GM23338 (cell line): Measurements from ENCODE around the gene EP400. TPM values are rescaled to one million over a fixed set of nuclear protein-coding genes. Genes with fewer than 3 reads are reported as not detected.

Source experiments
- ATAC-seq: fragments of 200-7000 bp; cut with Tn5 transposase; 3 replicates; pipeline ENCODE4 v1.9.1; 2020
- DNase-seq: peaks from one replicate; pipeline ENCODE4 v3.0.0-alpha.2; 2015; ENCODE audit warnings: low spot score
- H2AFZ ChIP-seq: fragments of 200-600 bp; sonication (generic); 2 replicates; pipeline ENCODE4 v1.8.0; 2016; ENCODE audit warnings: antibody characterized with exemption, mild to moderate bottlenecking, moderate library complexity
- H3F3A ChIP-seq: fragments of 200-600 bp; sonication (generic); replicated peaks from 2 replicates; pipeline ENCODE4 v1.8.0; 2017; ENCODE audit warnings: antibody characterized with exemption, mixed run types, low read depth
- H3K27ac ChIP-seq: fragments of 200-600 bp; sonication (generic); 2 replicates; pipeline ENCODE4 v1.6.1; 2016; ENCODE audit warnings: low read depth
- H3K27me3 ChIP-seq: fragments of 200-600 bp; sonication (generic); 2 replicates; pipeline ENCODE4 v1.8.0; 2016; ENCODE audit warnings: mild to moderate bottlenecking, mixed run types, moderate library complexity; ENCODE audit not compliant: insufficient read depth
- H3K36me3 ChIP-seq: fragments of 200-600 bp; sonication (generic); 2 replicates; pipeline ENCODE4 v1.8.0; 2016; ENCODE audit warnings: mild to moderate bottlenecking; ENCODE audit not compliant: insufficient read depth
- H3K4me1 ChIP-seq: fragments of 200-600 bp; sonication (generic); 2 replicates; pipeline ENCODE4 v1.8.0; 2016; ENCODE audit warnings: mild to moderate bottlenecking, moderate library complexity; ENCODE audit not compliant: insufficient read depth
- H3K4me2 ChIP-seq: fragments of 200-600 bp; sonication (generic); 2 replicates; pipeline ENCODE4 v1.7.1; 2017; ENCODE audit warnings: mixed run types
- H3K4me3 ChIP-seq: fragments of 200-600 bp; sonication (generic); 2 replicates; pipeline ENCODE4 v1.6.1; 2016; ENCODE audit warnings: mixed run types
- H3K79me2 ChIP-seq: fragments of 200-600 bp; sonication (generic); replicated peaks from 2 replicates; pipeline ENCODE4 v1.8.0; 2017; ENCODE audit warnings: mild to moderate bottlenecking; ENCODE audit not compliant: insufficient read depth
- H3K9me2 ChIP-seq: fragments of 200-600 bp; sonication (generic); 2 replicates; pipeline ENCODE4 v1.8.0; 2017; ENCODE audit not compliant: insufficient read depth
- H4K20me1 ChIP-seq: fragments of 200-600 bp; sonication (generic); replicated peaks from 2 replicates; pipeline ENCODE4 v1.8.0; 2017; ENCODE audit warnings: mild to moderate bottlenecking; ENCODE audit not compliant: insufficient read depth
- H3K27ac Mint-ChIP-seq: 2 replicates; pipeline ENCODE4 v1.8.0; 2020; ENCODE audit warnings: inconsistent platforms, mild to moderate bottlenecking, moderate library complexity, mixed read lengths
- H3K27me3 Mint-ChIP-seq: 3 replicates; pipeline ENCODE4 v1.8.0; 2022; ENCODE audit warnings: low read depth, mild to moderate bottlenecking, moderate library complexity, mixed read lengths, inconsistent platforms; ENCODE audit not compliant: insufficient read depth, poor library complexity
- H3K36me3 Mint-ChIP-seq: 3 replicates; pipeline ENCODE4 v1.8.0; 2021; ENCODE audit warnings: low read depth, mild to moderate bottlenecking, inconsistent platforms, moderate library complexity, mixed read lengths
- H3K4me1 Mint-ChIP-seq: 3 replicates; pipeline ENCODE4 v1.8.0; 2020; ENCODE audit warnings: mild to moderate bottlenecking, inconsistent platforms, mixed read lengths
- H3K4me3 Mint-ChIP-seq: 3 replicates; pipeline ENCODE4 v1.8.0; 2021; ENCODE audit warnings: moderate library complexity, mild to moderate bottlenecking, inconsistent platforms, mixed read lengths
- H3K9me3 Mint-ChIP-seq: 3 replicates; pipeline ENCODE4 v1.8.0; 2020; ENCODE audit warnings: moderate library complexity, mild to moderate bottlenecking, inconsistent platforms, mixed read lengths
- CREB1 ChIP-seq: fragments of 250-450 bp; sonication (Bioruptor Pico); IDR thresholded peaks from 2 replicates; pipeline ENCODE4 v1.5.0; 2020; ENCODE audit warnings: low read depth, mild to moderate bottlenecking, moderate library complexity
- EZH2phosphoT487 ChIP-seq: fragments of 200-600 bp; sonication (generic); IDR thresholded peaks from one replicate; pipeline ENCODE4 v1.8.1; 2018; ENCODE audit warnings: antibody characterized with exemption; ENCODE audit not compliant: unreplicated experiment
- JUNB ChIP-seq: IDR thresholded peaks from one replicate; pipeline ENCODE4 v1.6.1; 2016; ENCODE audit warnings: antibody characterized with exemption; ENCODE audit not compliant: unreplicated experiment
- POLR2AphosphoS5 ChIP-seq: IDR thresholded peaks from 2 replicates; pipeline ENCODE4 v1.6.1; 2016; ENCODE audit warnings: antibody characterized with exemption, low read depth
- STAT1 ChIP-seq: IDR thresholded peaks from one replicate; pipeline ENCODE4 v1.6.1; 2016; ENCODE audit warnings: antibody characterized with exemption; ENCODE audit not compliant: unreplicated experiment
- ZNF114 ChIP-seq: fragments of 250-450 bp; sonication (Bioruptor Pico); IDR thresholded peaks from 2 replicates; pipeline ENCODE4 v1.5.0; 2020; ENCODE audit warnings: mild to moderate bottlenecking, moderate library complexity
- ZNF331 ChIP-seq: fragments of 250-450 bp; sonication (Bioruptor Pico); IDR thresholded peaks from 2 replicates; pipeline ENCODE4 v1.5.0; 2020; ENCODE audit warnings: low read depth, mild to moderate bottlenecking, moderate library complexity
- polyA plus RNA-seq: library from polyadenylated mRNA; unstranded; fragments of >200 nt; fragmentation: Nextera tagmentation; extraction: Ambion mirVana; gene quantifications from 2 replicates; pipeline ENCODE4 v1.2.1, GENCODE V29; 2016
- total RNA-seq: library from RNA; depleted of rRNA; stranded (reverse); fragments of >200 nt; shearing (Covaris generic); gene quantifications from 2 replicates; pipeline ENCODE4 v1.2.3, GENCODE V29; 2014
- TF ChIP-seq, protein P1 (sequence below): fragments of 250-450 bp; sonication (Bioruptor Pico); IDR thresholded peaks from 2 replicates; pipeline ENCODE4 v1.5.0; 2020; ENCODE audit warnings: mild to moderate bottlenecking, moderate library complexity
- TF ChIP-seq, protein P2 (sequence below): IDR thresholded peaks from one replicate; pipeline ENCODE4 v1.6.1; 2018; ENCODE audit warnings: antibody characterized with exemption; ENCODE audit not compliant: unreplicated experiment
- TF ChIP-seq, protein P3 (sequence below): IDR thresholded peaks from 2 replicates; pipeline ENCODE4 v1.6.1; 2016; ENCODE audit warnings: antibody characterized with exemption
- TF ChIP-seq, protein P4 (sequence below), 2 experiments: fragments of 200-600 bp in 1 of 2; sonication (generic) in 1 of 2; conservative IDR thresholded peaks; 2 replicates each; pipeline versions ENCODE4 v1.5.1 to v1.6.1; 2016 to 2017; ENCODE audit warnings: antibody characterized with exemption in 2 of 2, low read depth in 2 of 2, mild to moderate bottlenecking in 2 of 2, moderate library complexity in 1 of 2

EP400 gene
- total and polyA plus RNA-seq, 2 experiments from 2014 or later, result 26.3 to 57.2 TPM

DNA sequence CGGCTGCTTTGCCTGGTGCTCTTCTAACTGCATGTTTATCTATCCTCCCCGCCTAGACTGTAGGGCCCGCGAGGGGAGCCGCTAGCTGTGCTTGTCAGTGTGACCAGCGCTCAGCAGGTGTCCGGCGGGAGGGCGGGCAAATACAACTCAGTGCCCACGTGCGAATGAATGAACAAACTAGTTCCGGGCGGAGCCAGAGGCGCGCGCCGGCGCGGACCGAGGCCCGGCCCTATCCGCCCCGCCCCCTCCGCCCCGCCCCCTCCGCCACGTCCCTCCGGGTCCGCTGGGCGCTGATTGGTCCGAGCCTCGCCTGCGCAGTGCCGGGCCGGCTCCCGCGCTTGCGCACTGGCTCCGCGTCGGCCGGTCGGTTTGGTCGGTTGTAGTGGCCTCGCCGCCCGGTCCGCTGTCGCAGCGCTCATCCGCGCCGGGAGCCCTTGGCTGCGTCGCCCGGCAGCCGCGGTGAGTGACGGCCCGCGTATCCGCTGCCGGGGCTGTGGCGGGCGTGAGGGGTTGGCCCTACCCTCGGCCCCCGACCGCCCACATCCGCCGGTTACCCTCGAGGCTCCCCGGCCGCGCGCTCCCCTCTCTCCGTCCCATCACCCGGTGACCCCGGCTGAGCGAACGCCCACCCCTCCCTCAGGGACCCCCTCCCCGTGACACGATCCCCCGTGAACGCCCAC is 134.3 kb downstream of the EP400 start:
- Histone ChIP-seq H3K9me2 (no peaks in the 10 kb centered on the region), H4K20me1 (peaks cover 17% of the 10 kb centered on the region), H3K4me1 (peaks cover 11% of the 10 kb centered on the region), H3K27ac (no peak overlapping the region), H2AFZ (0 out of 2 replicates have a peak overlapping the region, but pooled peaks have one; percentile 83), H3K4me2 (peak overlapping the region; percentile 87), H3K36me3 (0 out of 2 replicates have a peak, but pooled peaks cover 6% of the 10 kb centered on the region), H3K4me3 (peak overlapping the region; percentile 73), H3K27me3 (no peaks in the 10 kb centered on the region), H3F3A (peaks cover 7% of the 10 kb centered on the region; the same call in 1 of the 2 replicates), H3K79me2 (peaks cover 39% of the 10 kb centered on the region)
- H3K4me1 Mint-ChIP-seq, result peaks cover 18% of the 10 kb centered on the region
- H3K27ac Mint-ChIP-seq, result peak overlapping the region; percentile 86
- TF ChIP-seq, protein P1, sequence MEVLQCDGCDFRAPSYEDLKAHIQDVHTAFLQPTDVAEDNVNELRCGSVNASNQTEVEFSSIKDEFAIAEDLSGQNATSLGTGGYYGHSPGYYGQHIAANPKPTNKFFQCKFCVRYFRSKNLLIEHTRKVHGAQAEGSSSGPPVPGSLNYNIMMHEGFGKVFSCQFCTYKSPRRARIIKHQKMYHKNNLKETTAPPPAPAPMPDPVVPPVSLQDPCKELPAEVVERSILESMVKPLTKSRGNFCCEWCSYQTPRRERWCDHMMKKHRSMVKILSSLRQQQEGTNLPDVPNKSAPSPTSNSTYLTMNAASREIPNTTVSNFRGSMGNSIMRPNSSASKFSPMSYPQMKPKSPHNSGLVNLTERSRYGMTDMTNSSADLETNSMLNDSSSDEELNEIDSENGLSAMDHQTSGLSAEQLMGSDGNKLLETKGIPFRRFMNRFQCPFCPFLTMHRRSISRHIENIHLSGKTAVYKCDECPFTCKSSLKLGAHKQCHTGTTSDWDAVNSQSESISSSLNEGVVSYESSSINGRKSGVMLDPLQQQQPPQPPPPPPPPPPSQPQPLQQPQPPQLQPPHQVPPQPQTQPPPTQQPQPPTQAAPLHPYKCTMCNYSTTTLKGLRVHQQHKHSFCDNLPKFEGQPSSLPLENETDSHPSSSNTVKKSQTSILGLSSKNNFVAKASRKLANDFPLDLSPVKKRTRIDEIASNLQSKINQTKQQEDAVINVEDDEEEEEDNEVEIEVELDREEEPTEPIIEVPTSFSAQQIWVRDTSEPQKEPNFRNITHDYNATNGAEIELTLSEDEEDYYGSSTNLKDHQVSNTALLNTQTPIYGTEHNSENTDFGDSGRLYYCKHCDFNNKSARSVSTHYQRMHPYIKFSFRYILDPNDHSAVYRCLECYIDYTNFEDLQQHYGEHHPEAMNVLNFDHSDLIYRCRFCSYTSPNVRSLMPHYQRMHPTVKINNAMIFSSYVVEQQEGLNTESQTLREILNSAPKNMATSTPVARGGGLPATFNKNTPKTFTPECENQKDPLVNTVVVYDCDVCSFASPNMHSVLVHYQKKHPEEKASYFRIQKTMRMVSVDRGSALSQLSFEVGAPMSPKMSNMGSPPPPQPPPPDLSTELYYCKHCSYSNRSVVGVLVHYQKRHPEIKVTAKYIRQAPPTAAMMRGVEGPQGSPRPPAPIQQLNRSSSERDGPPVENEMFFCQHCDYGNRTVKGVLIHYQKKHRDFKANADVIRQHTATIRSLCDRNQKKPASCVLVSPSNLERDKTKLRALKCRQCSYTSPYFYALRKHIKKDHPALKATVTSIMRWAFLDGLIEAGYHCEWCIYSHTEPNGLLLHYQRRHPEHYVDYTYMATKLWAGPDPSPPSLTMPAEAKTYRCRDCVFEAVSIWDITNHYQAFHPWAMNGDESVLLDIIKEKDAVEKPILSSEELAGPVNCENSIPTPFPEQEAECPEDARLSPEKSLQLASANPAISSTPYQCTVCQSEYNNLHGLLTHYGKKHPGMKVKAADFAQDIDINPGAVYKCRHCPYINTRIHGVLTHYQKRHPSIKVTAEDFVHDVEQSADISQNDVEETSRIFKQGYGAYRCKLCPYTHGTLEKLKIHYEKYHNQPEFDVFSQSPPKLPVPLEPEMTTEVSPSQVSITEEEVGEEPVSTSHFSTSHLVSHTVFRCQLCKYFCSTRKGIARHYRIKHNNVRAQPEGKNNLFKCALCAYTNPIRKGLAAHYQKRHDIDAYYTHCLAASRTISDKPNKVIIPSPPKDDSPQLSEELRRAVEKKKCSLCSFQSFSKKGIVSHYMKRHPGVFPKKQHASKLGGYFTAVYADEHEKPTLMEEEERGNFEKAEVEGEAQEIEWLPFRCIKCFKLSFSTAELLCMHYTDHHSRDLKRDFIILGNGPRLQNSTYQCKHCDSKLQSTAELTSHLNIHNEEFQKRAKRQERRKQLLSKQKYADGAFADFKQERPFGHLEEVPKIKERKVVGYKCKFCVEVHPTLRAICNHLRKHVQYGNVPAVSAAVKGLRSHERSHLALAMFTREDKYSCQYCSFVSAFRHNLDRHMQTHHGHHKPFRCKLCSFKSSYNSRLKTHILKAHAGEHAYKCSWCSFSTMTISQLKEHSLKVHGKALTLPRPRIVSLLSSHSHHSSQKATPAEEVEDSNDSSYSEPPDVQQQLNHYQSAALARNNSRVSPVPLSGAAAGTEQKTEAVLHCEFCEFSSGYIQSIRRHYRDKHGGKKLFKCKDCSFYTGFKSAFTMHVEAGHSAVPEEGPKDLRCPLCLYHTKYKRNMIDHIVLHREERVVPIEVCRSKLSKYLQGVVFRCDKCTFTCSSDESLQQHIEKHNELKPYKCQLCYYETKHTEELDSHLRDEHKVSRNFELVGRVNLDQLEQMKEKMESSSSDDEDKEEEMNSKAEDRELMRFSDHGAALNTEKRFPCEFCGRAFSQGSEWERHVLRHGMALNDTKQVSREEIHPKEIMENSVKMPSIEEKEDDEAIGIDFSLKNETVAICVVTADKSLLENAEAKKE, result no peak
- TF ChIP-seq CREB1 (peak; percentile 23; the same call in 1 of the 2 replicates), POLR2AphosphoS5 (peak; percentile 92), ZNF114 (CRISPR knock-in tag) (no peak), ZNF331 (no peak), STAT1 (no peak), JUNB (no peak), EZH2phosphoT487 (no peak)
- TF ChIP-seq, protein P2, sequence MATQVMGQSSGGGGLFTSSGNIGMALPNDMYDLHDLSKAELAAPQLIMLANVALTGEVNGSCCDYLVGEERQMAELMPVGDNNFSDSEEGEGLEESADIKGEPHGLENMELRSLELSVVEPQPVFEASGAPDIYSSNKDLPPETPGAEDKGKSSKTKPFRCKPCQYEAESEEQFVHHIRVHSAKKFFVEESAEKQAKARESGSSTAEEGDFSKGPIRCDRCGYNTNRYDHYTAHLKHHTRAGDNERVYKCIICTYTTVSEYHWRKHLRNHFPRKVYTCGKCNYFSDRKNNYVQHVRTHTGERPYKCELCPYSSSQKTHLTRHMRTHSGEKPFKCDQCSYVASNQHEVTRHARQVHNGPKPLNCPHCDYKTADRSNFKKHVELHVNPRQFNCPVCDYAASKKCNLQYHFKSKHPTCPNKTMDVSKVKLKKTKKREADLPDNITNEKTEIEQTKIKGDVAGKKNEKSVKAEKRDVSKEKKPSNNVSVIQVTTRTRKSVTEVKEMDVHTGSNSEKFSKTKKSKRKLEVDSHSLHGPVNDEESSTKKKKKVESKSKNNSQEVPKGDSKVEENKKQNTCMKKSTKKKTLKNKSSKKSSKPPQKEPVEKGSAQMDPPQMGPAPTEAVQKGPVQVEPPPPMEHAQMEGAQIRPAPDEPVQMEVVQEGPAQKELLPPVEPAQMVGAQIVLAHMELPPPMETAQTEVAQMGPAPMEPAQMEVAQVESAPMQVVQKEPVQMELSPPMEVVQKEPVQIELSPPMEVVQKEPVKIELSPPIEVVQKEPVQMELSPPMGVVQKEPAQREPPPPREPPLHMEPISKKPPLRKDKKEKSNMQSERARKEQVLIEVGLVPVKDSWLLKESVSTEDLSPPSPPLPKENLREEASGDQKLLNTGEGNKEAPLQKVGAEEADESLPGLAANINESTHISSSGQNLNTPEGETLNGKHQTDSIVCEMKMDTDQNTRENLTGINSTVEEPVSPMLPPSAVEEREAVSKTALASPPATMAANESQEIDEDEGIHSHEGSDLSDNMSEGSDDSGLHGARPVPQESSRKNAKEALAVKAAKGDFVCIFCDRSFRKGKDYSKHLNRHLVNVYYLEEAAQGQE, result no peak
- TF ChIP-seq, protein P3, sequence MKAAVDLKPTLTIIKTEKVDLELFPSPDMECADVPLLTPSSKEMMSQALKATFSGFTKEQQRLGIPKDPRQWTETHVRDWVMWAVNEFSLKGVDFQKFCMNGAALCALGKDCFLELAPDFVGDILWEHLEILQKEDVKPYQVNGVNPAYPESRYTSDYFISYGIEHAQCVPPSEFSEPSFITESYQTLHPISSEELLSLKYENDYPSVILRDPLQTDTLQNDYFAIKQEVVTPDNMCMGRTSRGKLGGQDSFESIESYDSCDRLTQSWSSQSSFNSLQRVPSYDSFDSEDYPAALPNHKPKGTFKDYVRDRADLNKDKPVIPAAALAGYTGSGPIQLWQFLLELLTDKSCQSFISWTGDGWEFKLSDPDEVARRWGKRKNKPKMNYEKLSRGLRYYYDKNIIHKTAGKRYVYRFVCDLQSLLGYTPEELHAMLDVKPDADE, result no peak
- TF ChIP-seq, protein P4, sequence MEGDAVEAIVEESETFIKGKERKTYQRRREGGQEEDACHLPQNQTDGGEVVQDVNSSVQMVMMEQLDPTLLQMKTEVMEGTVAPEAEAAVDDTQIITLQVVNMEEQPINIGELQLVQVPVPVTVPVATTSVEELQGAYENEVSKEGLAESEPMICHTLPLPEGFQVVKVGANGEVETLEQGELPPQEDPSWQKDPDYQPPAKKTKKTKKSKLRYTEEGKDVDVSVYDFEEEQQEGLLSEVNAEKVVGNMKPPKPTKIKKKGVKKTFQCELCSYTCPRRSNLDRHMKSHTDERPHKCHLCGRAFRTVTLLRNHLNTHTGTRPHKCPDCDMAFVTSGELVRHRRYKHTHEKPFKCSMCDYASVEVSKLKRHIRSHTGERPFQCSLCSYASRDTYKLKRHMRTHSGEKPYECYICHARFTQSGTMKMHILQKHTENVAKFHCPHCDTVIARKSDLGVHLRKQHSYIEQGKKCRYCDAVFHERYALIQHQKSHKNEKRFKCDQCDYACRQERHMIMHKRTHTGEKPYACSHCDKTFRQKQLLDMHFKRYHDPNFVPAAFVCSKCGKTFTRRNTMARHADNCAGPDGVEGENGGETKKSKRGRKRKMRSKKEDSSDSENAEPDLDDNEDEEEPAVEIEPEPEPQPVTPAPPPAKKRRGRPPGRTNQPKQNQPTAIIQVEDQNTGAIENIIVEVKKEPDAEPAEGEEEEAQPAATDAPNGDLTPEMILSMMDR (conservative IDR thresholded peaks at IDR 0.05; ENCODE audit: low read depth in 2 of 2), result no peak
- ATAC-seq, result peak; percentile 89
- peaks cover 23% of the 10 kb centered on the region for H3K36me3 Mint-ChIP-seq
- peak; percentile 97 for DNase-seq
- no peaks in the 10 kb centered on the region; the same call in 2 of the 3 replicates for H3K9me3 Mint-ChIP-seq
- peak overlapping the region; percentile 84 for H3K4me3 Mint-ChIP-seq
- peaks cover 9% of the 10 kb centered on the region for H3K27me3 Mint-ChIP-seq
